Measurements from ENCODE around the gene SOX18. TPM values are rescaled to one million over a fixed set of nuclear protein-coding genes. Genes with fewer than 3 reads are reported as not detected.
"Not testable (repeated sequence)": the region's sequence is repeated elsewhere in the genome, so short reads cannot be mapped to it uniquely, and the experiment has no call there.

Gene SOX18
- total and polyA plus RNA-seq, 2 experiments from 2014 or later: 0.06 TPM; not detected in 1

DNA sequence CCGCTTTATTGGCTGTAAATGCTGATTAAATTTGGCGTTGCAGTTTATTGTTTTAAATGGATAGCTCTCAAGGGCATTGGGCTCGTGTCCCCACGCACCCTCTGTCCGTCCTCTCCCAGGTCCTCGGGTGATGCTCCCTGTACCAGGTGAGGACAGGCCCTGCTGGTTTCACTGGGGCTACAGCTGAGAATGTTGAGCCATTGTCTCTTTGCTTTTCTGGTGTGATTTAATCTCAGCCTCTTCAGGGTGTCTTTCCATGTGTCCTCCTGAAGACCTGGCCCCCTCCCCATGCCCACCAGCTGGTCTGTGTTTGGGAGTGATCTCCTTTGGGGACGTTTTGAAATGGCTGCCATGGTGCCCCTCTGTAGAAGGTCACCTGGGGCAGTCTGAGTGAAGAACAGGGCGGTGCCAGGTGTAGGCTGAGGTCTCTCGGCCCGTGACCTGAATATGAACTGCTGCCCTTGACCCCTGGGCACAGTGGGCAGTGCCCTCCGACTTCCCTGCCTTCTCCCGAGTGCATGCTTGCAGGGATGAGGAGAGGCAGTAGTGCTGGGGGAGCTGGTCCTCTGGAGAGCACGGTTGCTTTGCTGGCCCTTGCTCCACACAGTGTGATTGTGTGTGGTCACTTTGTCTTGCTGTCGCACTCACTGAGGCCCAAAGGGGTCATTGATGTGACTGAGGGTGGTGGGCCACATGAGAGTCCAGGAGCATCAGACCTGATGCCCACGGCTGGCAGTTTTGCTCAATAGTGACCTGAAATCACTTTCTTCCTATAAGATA is 25.9 kb downstream of the SOX18 start:
- no peak for DNase-seq (ENCODE audit: low read depth in 1 of 2, low spot score in 1 of 2)
- peaks cover 45% of the 10 kb centered on the region for H3K36me3 ChIP-seq
- TF ChIP-seq, protein P1, sequence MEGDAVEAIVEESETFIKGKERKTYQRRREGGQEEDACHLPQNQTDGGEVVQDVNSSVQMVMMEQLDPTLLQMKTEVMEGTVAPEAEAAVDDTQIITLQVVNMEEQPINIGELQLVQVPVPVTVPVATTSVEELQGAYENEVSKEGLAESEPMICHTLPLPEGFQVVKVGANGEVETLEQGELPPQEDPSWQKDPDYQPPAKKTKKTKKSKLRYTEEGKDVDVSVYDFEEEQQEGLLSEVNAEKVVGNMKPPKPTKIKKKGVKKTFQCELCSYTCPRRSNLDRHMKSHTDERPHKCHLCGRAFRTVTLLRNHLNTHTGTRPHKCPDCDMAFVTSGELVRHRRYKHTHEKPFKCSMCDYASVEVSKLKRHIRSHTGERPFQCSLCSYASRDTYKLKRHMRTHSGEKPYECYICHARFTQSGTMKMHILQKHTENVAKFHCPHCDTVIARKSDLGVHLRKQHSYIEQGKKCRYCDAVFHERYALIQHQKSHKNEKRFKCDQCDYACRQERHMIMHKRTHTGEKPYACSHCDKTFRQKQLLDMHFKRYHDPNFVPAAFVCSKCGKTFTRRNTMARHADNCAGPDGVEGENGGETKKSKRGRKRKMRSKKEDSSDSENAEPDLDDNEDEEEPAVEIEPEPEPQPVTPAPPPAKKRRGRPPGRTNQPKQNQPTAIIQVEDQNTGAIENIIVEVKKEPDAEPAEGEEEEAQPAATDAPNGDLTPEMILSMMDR (IDR thresholded peaks at IDR 0.05; ENCODE audit: low read depth, low read length): no peak

DNA sequence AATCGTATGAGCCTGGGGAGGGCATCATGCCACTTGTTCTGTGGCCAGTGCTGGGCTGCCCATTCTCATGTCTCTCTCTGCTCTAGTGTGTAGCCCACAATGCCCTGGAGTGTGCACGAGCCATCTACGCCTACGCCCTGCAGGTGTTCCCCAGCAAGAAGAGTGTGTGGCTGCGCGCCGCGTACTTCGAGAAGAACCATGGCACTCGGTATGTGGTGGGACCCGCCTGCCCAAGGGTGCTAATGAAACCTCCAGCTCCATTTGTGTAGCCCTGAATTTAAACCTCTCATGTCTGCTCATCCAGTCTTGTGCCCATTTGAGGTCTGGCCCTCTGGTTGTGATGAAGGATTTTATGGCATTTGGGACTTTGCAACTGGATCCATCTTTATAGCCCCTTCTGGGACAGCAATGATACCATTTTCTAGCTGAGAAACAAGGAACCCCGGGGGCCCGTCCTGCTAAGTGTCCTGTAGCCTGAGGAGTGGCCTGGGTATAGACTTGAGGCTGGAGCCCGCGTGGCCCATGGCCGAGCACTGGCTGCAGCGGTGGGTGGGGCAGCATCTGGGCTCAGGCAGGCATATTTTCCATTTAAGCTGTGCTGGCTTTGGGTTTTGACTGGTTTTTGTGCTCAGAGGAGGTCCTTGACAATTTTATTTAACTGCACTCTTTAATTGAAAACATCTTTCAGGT is 26.6 kb downstream of the SOX18 start:
- no peak for DNase-seq (ENCODE audit: low read depth in 1 of 2, low spot score in 1 of 2)
- no peaks in the 10 kb centered on the region for H3K4me1 ChIP-seq (ENCODE audit: low read depth)
- H3K9me3 ChIP-seq (ENCODE audit: low read depth): no peaks in the 10 kb centered on the region
- H3K36me3 ChIP-seq: peaks cover 42% of the 10 kb centered on the region
- TF ChIP-seq, protein P1 (IDR thresholded peaks at IDR 0.05; ENCODE audit: low read depth, low read length): no peak
- no peak overlapping the region for H3K4me3 ChIP-seq
- H3K27ac ChIP-seq: no peak overlapping the region
- no peaks in the 10 kb centered on the region for H3K27me3 ChIP-seq

More for the DNA sequence above, 25.9 kb downstream of the SOX18 start:
- Histone ChIP-seq H3K4me3 (no peak overlapping the region), H3K27ac (no peak overlapping the region), H3K9me3 (ENCODE audit: low read depth) (no peaks in the 10 kb centered on the region), H3K4me1 (ENCODE audit: low read depth) (no peaks in the 10 kb centered on the region), H3K27me3 (no peaks in the 10 kb centered on the region)

DNA sequence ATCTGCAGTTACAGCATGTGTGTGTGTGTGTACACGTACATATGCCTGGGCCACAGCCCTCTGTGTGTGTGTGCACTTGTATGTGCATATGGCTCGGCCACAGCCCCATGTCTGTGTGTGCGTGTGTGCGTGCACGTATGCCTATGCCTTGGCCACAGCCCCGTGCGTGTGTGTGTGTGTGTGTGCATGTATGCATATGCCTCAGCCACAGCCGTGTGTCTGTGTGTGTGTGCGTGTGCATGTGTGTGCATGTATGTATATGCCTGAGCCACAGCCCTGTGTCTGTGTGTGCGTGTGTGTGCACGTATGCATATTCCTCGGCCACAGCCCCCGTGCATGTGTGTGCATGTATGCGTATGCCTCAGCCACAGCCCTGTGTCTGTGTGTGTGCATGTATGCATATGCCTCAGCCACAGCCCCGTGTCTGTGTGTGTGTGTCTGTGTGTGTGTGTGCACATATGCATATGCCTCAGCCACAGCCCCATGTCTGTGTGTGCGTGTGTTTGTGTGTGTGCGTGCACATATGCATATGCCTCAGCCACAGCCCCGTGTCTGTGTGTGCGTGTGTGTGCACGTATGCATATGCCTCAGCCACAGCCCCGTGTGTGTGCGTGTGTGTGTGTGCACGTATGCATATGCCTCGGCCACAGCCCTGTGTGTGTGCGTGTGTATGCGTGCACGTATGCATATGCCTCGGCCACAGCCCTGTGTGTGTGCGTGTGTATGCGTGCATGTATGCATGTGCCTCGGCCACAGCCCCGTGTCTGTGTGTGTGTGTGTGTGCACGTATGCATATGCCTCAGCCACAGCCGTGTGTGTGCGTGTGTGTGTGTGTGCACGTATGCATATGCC is 28.1 kb downstream of the SOX18 start:
- Histone ChIP-seq H3K27ac (no peak overlapping the region), H3K4me3 (no peak overlapping the region), H3K4me1 (ENCODE audit: low read depth) (no peaks in the 10 kb centered on the region), H3K9me3 (ENCODE audit: low read depth) (no peaks in the 10 kb centered on the region), H3K27me3 (no peaks in the 10 kb centered on the region), H3K36me3 (peaks cover 35% of the 10 kb centered on the region)
- TF ChIP-seq, protein P1 (IDR thresholded peaks at IDR 0.05; ENCODE audit: low read depth, low read length): no peak
- DNase-seq (ENCODE audit: low read depth in 1 of 2, low spot score in 1 of 2): no peak

DNA sequence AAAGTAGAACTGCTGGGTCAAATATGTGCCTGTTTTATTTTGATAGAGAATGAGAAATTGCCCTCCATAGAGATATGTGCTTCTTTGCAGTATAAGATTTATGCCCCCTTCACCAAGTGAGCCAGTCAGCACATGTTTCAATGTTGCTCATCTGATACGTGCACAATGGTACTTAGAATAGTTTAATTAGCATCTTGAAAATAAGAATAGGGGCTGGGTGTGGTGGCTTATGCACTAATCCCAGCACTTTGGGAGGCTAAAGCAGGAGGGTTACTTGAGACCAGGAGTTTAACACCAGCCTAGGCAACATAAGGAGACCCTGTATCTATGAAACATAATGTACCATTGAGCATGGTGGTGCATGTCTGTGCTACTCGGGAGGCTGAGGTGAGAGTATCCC is 33.8 kb downstream of the SOX18 start:
- H3K36me3 ChIP-seq: peaks cover 31% of the 10 kb centered on the region
- H3K27me3 ChIP-seq: no peaks in the 10 kb centered on the region
- DNase-seq (ENCODE audit: low read depth in 1 of 2, low spot score in 1 of 2): no peak
- H3K4me1 ChIP-seq (ENCODE audit: low read depth): no peaks in the 10 kb centered on the region
- H3K9me3 ChIP-seq (ENCODE audit: low read depth): no peaks in the 10 kb centered on the region
- no peak overlapping the region for H3K4me3 ChIP-seq
- H3K27ac ChIP-seq: no peak overlapping the region
- TF ChIP-seq, protein P1 (IDR thresholded peaks at IDR 0.05; ENCODE audit: low read depth, low read length): no peak

DNA sequence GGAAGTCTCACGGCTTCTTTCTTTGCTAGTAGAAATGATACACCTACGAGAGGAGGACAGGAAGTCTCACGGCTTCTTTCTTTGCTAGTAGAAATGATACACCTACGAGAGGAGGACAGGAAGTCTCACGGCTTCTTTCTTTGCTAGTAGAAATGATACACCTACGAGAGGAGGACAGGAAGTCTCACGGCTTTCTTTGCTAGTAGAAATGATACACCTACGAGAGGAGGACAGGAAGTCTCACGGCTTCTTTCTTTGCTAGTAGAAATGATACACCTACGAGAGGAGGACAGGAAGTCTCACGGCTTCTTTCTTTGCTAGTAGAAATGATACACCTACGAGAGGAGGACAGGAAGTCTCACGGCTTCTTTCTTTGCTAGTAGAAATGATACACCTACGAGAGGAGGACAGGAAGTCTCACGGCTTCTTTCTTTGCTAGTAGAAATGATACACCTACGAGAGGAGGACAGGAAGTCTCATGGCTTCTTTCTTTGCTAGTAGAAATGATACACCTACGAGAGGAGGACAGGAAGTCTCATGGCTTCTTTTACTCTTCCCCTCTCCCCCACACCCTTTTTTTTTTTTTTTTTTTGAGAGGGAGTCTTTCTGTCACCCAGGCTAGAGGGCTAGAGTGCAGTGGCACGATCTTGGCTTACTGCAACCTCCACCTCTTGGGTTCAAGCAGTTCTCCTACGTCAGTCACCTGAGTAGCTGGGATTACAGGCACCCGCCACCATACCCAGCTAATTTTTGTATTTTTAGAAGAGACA is 36.9 kb downstream of the SOX18 start:
- H3K36me3 ChIP-seq: peaks cover 33% of the 10 kb centered on the region
- H3K4me1 ChIP-seq (ENCODE audit: low read depth); H3K27me3 ChIP-seq: not testable (repeated sequence)

More for the DNA sequence above, 36.9 kb downstream of the SOX18 start:
- not testable (repeated sequence) for H3K9me3 ChIP-seq (ENCODE audit: low read depth); DNase-seq (ENCODE audit: low read depth in 1 of 2, low spot score in 1 of 2); H3K4me3 ChIP-seq; H3K27ac ChIP-seq
